H1 (cell line): ENCODE results near the gene PHEX. TPM values are rescaled to one million over a fixed set of nuclear protein-coding genes. Genes with fewer than 3 reads are reported as not detected.

Experiments used
- CTCF ChIA-PET: fragments of 300-600 bp; sonication (Branson Sonifier 250); formaldehyde crosslinking; loops from one replicate; lab custom pipeline; 2021; ENCODE audit not compliant: partially characterized antibody; lab: Charles Lee
- POLR2A ChIA-PET: fragments of 300-600 bp; sonication (Branson Sonifier 250); formaldehyde crosslinking; loops from one replicate; lab custom pipeline; 2021; ENCODE audit warnings: inconsistent platforms; ENCODE audit not compliant: partially characterized antibody; lab: Charles Lee
- DNase-seq, 2 experiments: peaks; one replicate each; pipeline versions ENCODE4 v3.0.0 to v3.0.0-alpha.2; 2010 to 2022; ENCODE audit warnings: low spot score in 2 of 2, low read depth in 1 of 2, mixed read lengths in 1 of 2
- FAIRE-seq: peaks from 2 replicates; lab custom pipeline; 2011; peaks lifted over from hg19 to GRCh38; lab: Jason Lieb, UNC
- H2AFZ ChIP-seq: 2 replicates; pipeline ENCODE4 v1.8.1; 2012; ENCODE audit warnings: low read length, inconsistent platforms
- H2AK5ac ChIP-seq: 2 replicates; pipeline ENCODE4 v1.6.1; 2013; ENCODE audit warnings: low read depth, low read length
- H2BK120ac ChIP-seq: replicated peaks from 2 replicates; pipeline ENCODE3; 2013; ENCODE audit warnings: low read depth, low read length, inconsistent platforms
- H2BK12ac ChIP-seq: 2 replicates; pipeline ENCODE4 v1.6.1; 2013; ENCODE audit warnings: low read depth, low read length
- H2BK15ac ChIP-seq: 2 replicates; pipeline ENCODE4 v1.6.1; 2013; ENCODE audit warnings: low read length
- H2BK20ac ChIP-seq: 2 replicates; pipeline ENCODE4 v1.6.1; 2013; ENCODE audit warnings: low read length
- H2BK5ac ChIP-seq: 2 replicates; pipeline ENCODE4 v1.6.1; 2013; ENCODE audit warnings: low read depth, low read length
- H3K14ac ChIP-seq: 2 replicates; pipeline ENCODE4 v1.6.1; 2013; ENCODE audit warnings: inconsistent platforms; ENCODE audit not compliant: insufficient read length
- H3K18ac ChIP-seq: 2 replicates; pipeline ENCODE4 v1.6.1; 2013; ENCODE audit warnings: low read length; ENCODE audit errors: extremely low read depth
- H3K23ac ChIP-seq: 2 replicates; pipeline ENCODE4 v1.6.1; 2013; ENCODE audit warnings: inconsistent platforms; ENCODE audit not compliant: insufficient read length
- H3K23me2 ChIP-seq: 2 replicates; pipeline ENCODE4 v1.6.1; 2013; ENCODE audit warnings: low read depth, low read length
- H3K27ac ChIP-seq: 2 replicates; pipeline ENCODE4 v1.6.1; 2011; ENCODE audit warnings: low read depth, low read length, inconsistent platforms
- H3K27me3 ChIP-seq, 4 experiments: replicated peaks in 1 of 4; 1 replicate in 1 of 4; 2 replicates in 3 of 4; pipeline versions ENCODE4 v1.6.1 to v1.8.1; 2011 to 2013; ENCODE audit warnings: low read length in 3 of 4, mild to moderate bottlenecking in 3 of 4, inconsistent platforms in 2 of 4, mixed read lengths in 2 of 4, moderate library complexity in 1 of 4; ENCODE audit not compliant: control insufficient read depth in 3 of 4, insufficient read depth in 3 of 4; ENCODE audit errors: extremely low read depth in 1 of 4
- H3K36me3 ChIP-seq, 4 experiments: 2 replicates each; pipeline versions ENCODE4 v1.6.1 to v1.8.1; 2011 to 2013; ENCODE audit warnings: mild to moderate bottlenecking in 4 of 4, low read length in 3 of 4, moderate library complexity in 2 of 4, control low read depth in 1 of 4, inconsistent platforms in 1 of 4; ENCODE audit not compliant: insufficient read depth in 4 of 4, control insufficient read depth in 2 of 4
- H3K4ac ChIP-seq: replicated peaks from 2 replicates; pipeline ENCODE3; 2013; ENCODE audit warnings: low read length, low read depth, mixed read lengths, inconsistent platforms; ENCODE audit not compliant: insufficient read length
- H3K4me1 ChIP-seq, 4 experiments: replicated peaks in 1 of 4; 1 replicate in 1 of 4; 2 replicates in 3 of 4; pipeline versions ENCODE4 v1.6.1 to v1.8.1; 2011 to 2013; ENCODE audit warnings: low read length in 3 of 4, inconsistent platforms in 2 of 4, mixed read lengths in 1 of 4; ENCODE audit not compliant: insufficient read depth in 4 of 4, control insufficient read depth in 3 of 4
- H3K4me2 ChIP-seq, 2 experiments: 2 replicates each; pipeline versions ENCODE4 v1.6.1 to v1.8.1; 2011 to 2013; ENCODE audit warnings: low read depth in 2 of 2, low read length in 2 of 2, control low read depth in 1 of 2, inconsistent platforms in 1 of 2, mild to moderate bottlenecking in 1 of 2; ENCODE audit not compliant: insufficient read depth in 1 of 2
- H3K4me3 ChIP-seq, 4 experiments: fragments of 200-600, 300-600 bp in 1 of 4; sonication (generic), shearing (Covaris generic), sonication (Bioruptor Twin) in 1 of 4; 2 replicates each; pipeline versions ENCODE4 v1.5.1 to v1.8.1; 2011 to 2016; ENCODE audit warnings: low read length in 4 of 4, low read depth in 3 of 4, control low read depth in 2 of 4, inconsistent platforms in 2 of 4, mild to moderate bottlenecking in 2 of 4, mixed read lengths in 1 of 4, moderate library complexity in 1 of 4; ENCODE audit not compliant: insufficient read depth in 2 of 4; ENCODE audit errors: extremely low read depth in 1 of 4
- H3K56ac ChIP-seq: replicated peaks from 2 replicates; pipeline ENCODE3; 2013; ENCODE audit warnings: low read depth, mild to moderate bottlenecking, mixed read lengths, low read length, inconsistent platforms; ENCODE audit not compliant: insufficient read length
- H3K79me1 ChIP-seq: 2 replicates; pipeline ENCODE4 v1.6.1; 2013; ENCODE audit warnings: low read depth, low read length, control low read depth
- H3K79me2 ChIP-seq, 2 experiments: 2 replicates each; pipeline versions ENCODE4 v1.6.1 to v1.8.1; 2012 to 2013; ENCODE audit warnings: low read length in 2 of 2, mild to moderate bottlenecking in 2 of 2, inconsistent platforms in 1 of 2; ENCODE audit not compliant: insufficient read depth in 2 of 2, control insufficient read depth in 1 of 2
- H3K9ac ChIP-seq, 4 experiments: replicated peaks in 1 of 4; 1 replicate in 1 of 4; 2 replicates in 3 of 4; pipeline versions ENCODE4 v1.6.1 to v1.8.1; 2011 to 2013; ENCODE audit warnings: low read depth in 3 of 4, low read length in 3 of 4, control low read depth in 2 of 4, mild to moderate bottlenecking in 2 of 4, moderate library complexity in 2 of 4, inconsistent platforms in 1 of 4; ENCODE audit errors: extremely low read depth in 1 of 4
- H3K9me3 ChIP-seq, 2 experiments: 2 replicates each; pipeline versions ENCODE4 v1.6.1 to v1.8.1; 2012 to 2013; ENCODE audit warnings: mild to moderate bottlenecking in 2 of 2, moderate library complexity in 2 of 2, control low read depth in 1 of 2, inconsistent platforms in 1 of 2, low read depth in 1 of 2, low read length in 1 of 2, mixed read lengths in 1 of 2; ENCODE audit not compliant: insufficient read depth in 2 of 2
- H4K20me1 ChIP-seq, 2 experiments: replicated peaks in 1 of 2; 2 replicates each; pipeline versions ENCODE3 to v1.8.1; 2011 to 2013; ENCODE audit warnings: inconsistent platforms in 2 of 2, low read length in 2 of 2, mild to moderate bottlenecking in 1 of 2; ENCODE audit not compliant: insufficient read depth in 2 of 2, control insufficient read depth in 1 of 2
- H4K5ac ChIP-seq: 2 replicates; pipeline ENCODE4 v1.6.1; 2013; ENCODE audit warnings: low read length, low read depth, mixed read lengths, inconsistent platforms; ENCODE audit not compliant: insufficient read length
- H4K8ac ChIP-seq: 2 replicates; pipeline ENCODE4 v1.8.0; 2013; ENCODE audit warnings: mild to moderate bottlenecking, moderate library complexity, low read length, inconsistent platforms; ENCODE audit not compliant: insufficient read depth; ENCODE audit errors: extremely low read depth
- H4K91ac ChIP-seq: replicated peaks from 2 replicates; pipeline ENCODE3; 2013; ENCODE audit warnings: low read length, mixed read lengths, inconsistent platforms; ENCODE audit not compliant: insufficient read length
- ASH2L ChIP-seq: fragments of 200-600, 300-600 bp; sonication (generic); IDR thresholded peaks from one replicate; pipeline ENCODE4 v1.7.1; 2017; ENCODE audit warnings: low read length
- CBX8 ChIP-seq: fragments of 300-800, 300-1000 bp; sonication (generic); IDR thresholded peaks from 2 replicates; pipeline ENCODE4 v1.7.1; 2016; ENCODE audit warnings: low read depth, low read length, borderline replicate concordance
- CTBP2 ChIP-seq: IDR thresholded peaks from 2 replicates; pipeline ENCODE4 v1.7.0; 2011; ENCODE audit warnings: borderline replicate concordance, mild to moderate bottlenecking, moderate library complexity, mixed read lengths, low read length; ENCODE audit not compliant: insufficient read depth, insufficient read length
- GABPA ChIP-seq: IDR thresholded peaks from 2 replicates; pipeline ENCODE4 v1.6.1; 2011; ENCODE audit warnings: mild to moderate bottlenecking, low read length, moderate library complexity, borderline replicate concordance; ENCODE audit not compliant: insufficient read depth
- KDM4A ChIP-seq: IDR thresholded peaks from one replicate; pipeline ENCODE4 v1.7.1; 2012; ENCODE audit warnings: low read depth, mild to moderate bottlenecking, moderate library complexity, low read length, inconsistent platforms; ENCODE audit not compliant: severe bottlenecking
- POLR2A ChIP-seq, 2 experiments: IDR thresholded peaks; 1 replicate in 1 of 2; 2 replicates in 1 of 2; pipeline ENCODE4 v1.6.1; 2011; ENCODE audit warnings: low read depth in 2 of 2, low read length in 2 of 2, mild to moderate bottlenecking in 2 of 2; ENCODE audit errors: control extremely low read depth in 1 of 2
- POLR2AphosphoS5 ChIP-seq: IDR thresholded peaks from 2 replicates; pipeline ENCODE4 v1.6.1; 2011; ENCODE audit warnings: low read depth, low read length
- RNF2 ChIP-seq: fragments of 200-900, 300-1000 bp; sonication (generic); IDR thresholded peaks from 2 replicates; pipeline ENCODE4 v1.7.1; 2016; ENCODE audit warnings: borderline replicate concordance, low read depth, mild to moderate bottlenecking, antibody characterized with exemption, low read length; ENCODE audit not compliant: poor library complexity, severe bottlenecking; ENCODE audit errors: missing control alignments
- SUZ12 ChIP-seq: fragments of 200-600 bp; sonication (generic); IDR thresholded peaks from 2 replicates; pipeline ENCODE4 v1.6.1; 2012; ENCODE audit warnings: mild to moderate bottlenecking, inconsistent platforms, low read length, moderate library complexity, mixed read lengths
- TAF1 ChIP-seq: IDR thresholded peaks from 2 replicates; pipeline ENCODE4 v1.6.1; 2011; ENCODE audit warnings: mild to moderate bottlenecking, low read depth, low read length
- TAF7 ChIP-seq: optimal IDR thresholded peaks from 2 replicates; pipeline ENCODE3; 2011; ENCODE audit warnings: low read depth, mild to moderate bottlenecking, inconsistent platforms, low read length, moderate library complexity, borderline replicate concordance
- WGBS, 2 experiments: shearing (Covaris generic) in 1 of 2; methylation state at CpG; one replicate each; pipeline versions ENCODE4 v1.1.6 to v1.1.7; 2013 to 2015; ENCODE audit warnings: low lambda C conversion rate in 2 of 2, mixed read lengths in 2 of 2, inconsistent platforms in 1 of 2, low coverage in 1 of 2, missing lambda C conversion rate in 1 of 2; ENCODE audit not compliant: insufficient replicate concordance in 2 of 2, insufficient coverage in 1 of 2, insufficient read length in 1 of 2; ENCODE audit errors: extremely low coverage in 1 of 2, missing lambda C conversion rate in 1 of 2; 5-methylcytosine and 5-hydroxymethylcytosine counted together
- polyA plus RNA-seq, 7 experiments: library from polyadenylated mRNA; depleted of rRNA in 3 of 7; stranded (reverse) in 5 of 7; unstranded in 2 of 7; fragments of >200 nt in 5 of 7; fragments of 200-250 nt in 2 of 7; gene quantifications; 1 replicate in 5 of 7; 2 replicates in 1 of 7; 4 replicates in 1 of 7; pipeline versions ENCODE4 v1.2.1 to v1.2.3, GENCODE V29; 2011 to 2013; ENCODE audit warnings: missing spikeins in 2 of 7, mixed read lengths in 2 of 7
- total RNA-seq: library from RNA; stranded (reverse); fragmentation: NEBNext Ultra II Directional; extraction: Animal tissue kit (Norgen Biotek cat#: 25700); gene quantifications from 2 replicates; pipeline ENCODE4 v1.2.1, GENCODE V29; 2021
- TF ChIP-seq, protein P1 (sequence below): IDR thresholded peaks from 2 replicates; pipeline ENCODE4 v1.6.1; 2012; ENCODE audit warnings: inconsistent platforms
- TF ChIP-seq, protein P2 (sequence below): IDR thresholded peaks from 2 replicates; pipeline ENCODE4 v1.6.1; 2011; ENCODE audit warnings: low read length, improper control_type of control experiment

The PHEX gene
- total and polyA plus RNA-seq, 2 of the 8 experiments (the other 6 are each of a cell fraction or from before 2014, with no cell fraction given): 0.03 to 0.11 TPM

DNA sequence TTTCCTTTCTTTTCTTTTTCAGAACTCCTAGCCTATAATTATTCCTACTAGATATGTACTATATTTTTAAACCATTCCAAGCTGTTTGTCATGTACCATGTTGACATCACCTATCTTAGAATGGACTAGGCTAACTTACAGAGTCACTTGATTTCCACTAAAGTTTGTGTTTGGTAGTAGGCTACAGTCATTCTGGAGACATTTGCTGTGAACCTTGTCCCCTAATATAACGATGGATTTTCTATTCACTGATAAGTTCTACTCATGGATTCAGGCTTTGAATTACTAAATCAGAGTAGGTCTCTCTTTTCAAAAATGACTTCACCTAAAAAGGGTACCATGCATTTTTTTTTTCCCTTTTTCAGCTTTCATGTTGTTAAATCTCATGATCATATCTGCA lies 93.4 kb downstream of the PHEX start:
- Histone ChIP-seq H3K9me3 (no peaks in the 10 kb centered on the region), H4K20me1 (no peaks in the 10 kb centered on the region), H3K14ac (no peak overlapping the region), H3K4me1 (no peaks in the 10 kb centered on the region; a peak in 3 of 7 replicates), H3K79me2 (no peaks in the 10 kb centered on the region), H3K4me2 (no peak overlapping the region), H2AFZ (no peak overlapping the region), H3K23me2 (no peaks in the 10 kb centered on the region), H3K56ac (no peak overlapping the region), H2BK20ac (no peak overlapping the region), H2BK5ac (no peak overlapping the region), H2BK120ac (no peak overlapping the region), H3K4me3 (no peak overlapping the region), H3K36me3 (no peaks in the 10 kb centered on the region), H2AK5ac (no peak overlapping the region), H3K4ac (no peak overlapping the region), H3K23ac (no peak overlapping the region), H3K27ac (no peak overlapping the region), H2BK15ac (no peak overlapping the region), H3K18ac (no peak overlapping the region), H3K9ac (no peak overlapping the region), H3K79me1 (no peaks in the 10 kb centered on the region), H4K91ac (no peak overlapping the region), H4K5ac (no peak overlapping the region), H3K27me3 (no peaks in the 10 kb centered on the region), H2BK12ac (no peak overlapping the region), H4K8ac (no peak overlapping the region)
- ChIA-PET CTCF (no interaction called here), POLR2A (no interaction called here)
- WGBS, 2 experiments: 88% methylated on average over 1 of the region's 1 CpG; no CpG with 5 or more reads in 1 of the 2 experiments
- FAIRE-seq: no peak
- DNase-seq: no peak
- no peak for TF ChIP-seq CBX8
- no peak for TF ChIP-seq SUZ12
- no peak for TF ChIP-seq POLR2A (IDR thresholded peaks at IDR 0.05; ENCODE audit: control extremely low read depth in 1 of 2, low read depth in 2 of 2, low read length in 2 of 2)
- no peak for TF ChIP-seq CTBP2
- TF ChIP-seq GABPA: no peak
- TF ChIP-seq TAF1: no peak
- no peak for TF ChIP-seq KDM4A
- TF ChIP-seq, protein P1, sequence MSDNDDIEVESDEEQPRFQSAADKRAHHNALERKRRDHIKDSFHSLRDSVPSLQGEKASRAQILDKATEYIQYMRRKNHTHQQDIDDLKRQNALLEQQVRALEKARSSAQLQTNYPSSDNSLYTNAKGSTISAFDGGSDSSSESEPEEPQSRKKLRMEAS: no peak
- no peak for TF ChIP-seq TAF7
- TF ChIP-seq ASH2L: no peak
- TF ChIP-seq RNF2: no peak
- TF ChIP-seq POLR2AphosphoS5: no peak
- TF ChIP-seq, protein P2, sequence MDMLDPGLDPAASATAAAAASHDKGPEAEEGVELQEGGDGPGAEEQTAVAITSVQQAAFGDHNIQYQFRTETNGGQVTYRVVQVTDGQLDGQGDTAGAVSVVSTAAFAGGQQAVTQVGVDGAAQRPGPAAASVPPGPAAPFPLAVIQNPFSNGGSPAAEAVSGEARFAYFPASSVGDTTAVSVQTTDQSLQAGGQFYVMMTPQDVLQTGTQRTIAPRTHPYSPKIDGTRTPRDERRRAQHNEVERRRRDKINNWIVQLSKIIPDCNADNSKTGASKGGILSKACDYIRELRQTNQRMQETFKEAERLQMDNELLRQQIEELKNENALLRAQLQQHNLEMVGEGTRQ: no peak
